Activated CD8-positive, alpha-beta memory T cell treated with anti-CD3 and anti-CD28 coated beads for 1 hour (primary cell): Measurements from ENCODE around the gene TRAP1.
A peak's percentile ranks its signal among the peaks of the same experiment; 100 is the strongest.

ENCODE experiments used
- DNase-seq, 2 donors: peaks; one replicate each; pipeline ENCODE4 v3.0.0-alpha.2; 2020; ENCODE audit warnings: low read depth in 1 of 2; ENCODE audit errors: extremely low read depth in 1 of 2

The TRAP1 gene

GRCh38 chr16:3737181-3737580 lies 19.9 kb upstream of the TRAP1 start:
- no peak for DNase-seq

GRCh38 chr16:3736116-3736515 lies 18.8 kb upstream of the TRAP1 start:
- no peak for DNase-seq

GRCh38 chr16:3735541-3735940 lies 18.2 kb upstream of the TRAP1 start:
- no peak for DNase-seq

- DNase-seq, result no peak
Observed at GRCh38 chr16:3734758-3735221, 17.5 kb upstream of the TRAP1 start.

GRCh38 chr16:3734084-3734757 lies 16.9 kb upstream of the TRAP1 start:
- no peak for DNase-seq

GRCh38 chr16:3732171-3732570 lies 14.8 kb upstream of the TRAP1 start:
- DNase-seq, result no peak

GRCh38 chr16:3731126-3731935 lies 14.0 kb upstream of the TRAP1 start:
- DNase-seq, result no peak

- DNase-seq, result no peak
Observed at GRCh38 chr16:3730161-3731125, 13.1 kb upstream of the TRAP1 start.

GRCh38 chr16:3729161-3730112 lies 12.1 kb upstream of the TRAP1 start:
- no peak for DNase-seq

- DNase-seq, result no peak
Observed at GRCh38 chr16:3728424-3729160, 11.3 kb upstream of the TRAP1 start.

- no peak for DNase-seq
Observed at GRCh38 chr16:3727806-3728381, 10.6 kb upstream of the TRAP1 start.

GRCh38 chr16:3726021-3726687 lies 8.8 kb upstream of the TRAP1 start:
- DNase-seq, result no peak

GRCh38 chr16:3725276-3725675 lies 8.0 kb upstream of the TRAP1 start:
- no peak for DNase-seq

GRCh38 chr16:3722508-3722907 lies 5.2 kb upstream of the TRAP1 start:
- no peak for DNase-seq

GRCh38 chr16:3720418-3720817 lies 3.1 kb upstream of the TRAP1 start:
- DNase-seq, result no peak

- no peak for DNase-seq
Observed at GRCh38 chr16:3718628-3719027, 1.3 kb upstream of the TRAP1 start.

GRCh38 chr16:3718019-3718391 lies 681 bp upstream of the TRAP1 start:
- DNase-seq, result no peak

GRCh38 chr16:3716831-3717234 lies 491 bp downstream of the TRAP1 start:
- DNase-seq, result peak in 1 of 2 donors; percentile 2
